MM.1S (cell line): ENCODE data around the gene C16orf54.

Experiments used
- EZH2 ChIP-seq: fragments of 300-600 bp; sonication (generic); optimal IDR thresholded peaks from 2 replicates; pipeline ENCODE3; 2017; ENCODE audit warnings: low read depth, mild to moderate bottlenecking, antibody characterized with exemption, low read length, mixed read lengths
- TF ChIP-seq, protein P1 (sequence below): fragments of 300-600 bp; sonication (generic); IDR thresholded peaks from 2 replicates; pipeline ENCODE4 v1.5.1; 2016; ENCODE audit warnings: antibody characterized with exemption, low read length, mixed read lengths

DNA sequence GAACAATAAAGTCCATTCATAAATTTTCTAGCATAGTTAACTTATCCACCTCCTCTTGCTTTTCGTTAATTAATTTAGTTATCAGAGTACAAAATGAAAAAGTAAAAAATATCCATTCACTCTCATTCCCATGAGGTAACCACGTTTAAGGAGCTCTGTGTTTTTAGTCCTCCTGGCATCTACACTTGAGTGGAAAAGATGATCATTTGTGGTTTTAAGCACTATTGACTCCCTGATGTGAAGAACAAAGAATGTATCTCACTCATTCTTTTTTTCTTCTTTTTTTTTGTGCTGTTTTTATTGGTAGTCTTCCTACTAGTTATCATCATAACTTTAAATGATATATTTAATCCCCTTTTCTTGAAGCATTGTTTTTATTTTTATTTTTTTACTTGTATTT is 40.8 kb downstream of the C16orf54 start:
- TF ChIP-seq, protein P1, sequence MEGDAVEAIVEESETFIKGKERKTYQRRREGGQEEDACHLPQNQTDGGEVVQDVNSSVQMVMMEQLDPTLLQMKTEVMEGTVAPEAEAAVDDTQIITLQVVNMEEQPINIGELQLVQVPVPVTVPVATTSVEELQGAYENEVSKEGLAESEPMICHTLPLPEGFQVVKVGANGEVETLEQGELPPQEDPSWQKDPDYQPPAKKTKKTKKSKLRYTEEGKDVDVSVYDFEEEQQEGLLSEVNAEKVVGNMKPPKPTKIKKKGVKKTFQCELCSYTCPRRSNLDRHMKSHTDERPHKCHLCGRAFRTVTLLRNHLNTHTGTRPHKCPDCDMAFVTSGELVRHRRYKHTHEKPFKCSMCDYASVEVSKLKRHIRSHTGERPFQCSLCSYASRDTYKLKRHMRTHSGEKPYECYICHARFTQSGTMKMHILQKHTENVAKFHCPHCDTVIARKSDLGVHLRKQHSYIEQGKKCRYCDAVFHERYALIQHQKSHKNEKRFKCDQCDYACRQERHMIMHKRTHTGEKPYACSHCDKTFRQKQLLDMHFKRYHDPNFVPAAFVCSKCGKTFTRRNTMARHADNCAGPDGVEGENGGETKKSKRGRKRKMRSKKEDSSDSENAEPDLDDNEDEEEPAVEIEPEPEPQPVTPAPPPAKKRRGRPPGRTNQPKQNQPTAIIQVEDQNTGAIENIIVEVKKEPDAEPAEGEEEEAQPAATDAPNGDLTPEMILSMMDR = no peak
- TF ChIP-seq EZH2 = no peak
